Adrenal gland (tissue), 5 donors: ENCODE measurements around the gene GORAB.

ENCODE experiments used
- POLR2A ChIP-seq, 2 donors: fragments of 450-650 bp; IDR thresholded peaks; one replicate each; pipeline ENCODE4 v1.6.1; 2017; ENCODE audit warnings: antibody characterized with exemption in 2 of 2, mild to moderate bottlenecking in 2 of 2, moderate library complexity in 1 of 2
- TF ChIP-seq, protein P1 (sequence below), 6 experiments: fragments of 450-650 bp in 4 of 6; fragments of 200-600 bp in 2 of 6; sonication (generic) in 1 of 6; IDR thresholded peaks; 1 replicate in 5 of 6; 2 replicates in 1 of 6; pipeline versions ENCODE4 v1.5.1 to v1.8.0; 2016 to 2021; ENCODE audit warnings: antibody characterized with exemption in 6 of 6, mild to moderate bottlenecking in 2 of 6, moderate library complexity in 1 of 6
- donor health status: DM: no; HTN: no; CAD: no.

DNA sequence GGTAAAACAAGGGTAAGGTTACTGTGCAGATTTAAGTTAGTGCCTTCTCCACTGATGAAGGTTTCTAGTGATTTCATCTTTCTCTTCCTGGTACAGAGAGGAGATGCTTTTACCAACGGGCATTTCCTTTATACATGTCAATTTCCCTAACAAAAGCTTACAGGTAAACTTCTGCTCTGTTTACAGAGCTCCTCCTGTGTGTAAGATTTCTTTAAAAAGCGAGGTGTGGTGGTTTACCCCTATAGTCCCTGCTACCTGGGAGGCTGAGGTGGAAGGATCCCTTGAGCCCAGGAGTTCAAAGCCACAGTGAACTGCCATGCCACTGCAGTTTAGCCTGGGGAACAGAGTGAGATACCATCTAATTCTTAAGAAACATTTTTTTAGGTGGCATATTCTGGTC lies 40.7 kb upstream of the GORAB start:
- TF ChIP-seq, protein P1, sequence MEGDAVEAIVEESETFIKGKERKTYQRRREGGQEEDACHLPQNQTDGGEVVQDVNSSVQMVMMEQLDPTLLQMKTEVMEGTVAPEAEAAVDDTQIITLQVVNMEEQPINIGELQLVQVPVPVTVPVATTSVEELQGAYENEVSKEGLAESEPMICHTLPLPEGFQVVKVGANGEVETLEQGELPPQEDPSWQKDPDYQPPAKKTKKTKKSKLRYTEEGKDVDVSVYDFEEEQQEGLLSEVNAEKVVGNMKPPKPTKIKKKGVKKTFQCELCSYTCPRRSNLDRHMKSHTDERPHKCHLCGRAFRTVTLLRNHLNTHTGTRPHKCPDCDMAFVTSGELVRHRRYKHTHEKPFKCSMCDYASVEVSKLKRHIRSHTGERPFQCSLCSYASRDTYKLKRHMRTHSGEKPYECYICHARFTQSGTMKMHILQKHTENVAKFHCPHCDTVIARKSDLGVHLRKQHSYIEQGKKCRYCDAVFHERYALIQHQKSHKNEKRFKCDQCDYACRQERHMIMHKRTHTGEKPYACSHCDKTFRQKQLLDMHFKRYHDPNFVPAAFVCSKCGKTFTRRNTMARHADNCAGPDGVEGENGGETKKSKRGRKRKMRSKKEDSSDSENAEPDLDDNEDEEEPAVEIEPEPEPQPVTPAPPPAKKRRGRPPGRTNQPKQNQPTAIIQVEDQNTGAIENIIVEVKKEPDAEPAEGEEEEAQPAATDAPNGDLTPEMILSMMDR (IDR thresholded peaks at IDR 0.05) = no peak
- no peak for TF ChIP-seq POLR2A (IDR thresholded peaks at IDR 0.05)
